ENCODE results near the gene OBP2B.
"Not testable (repeated sequence)": the region's sequence is repeated elsewhere in the genome, so short reads cannot be mapped to it uniquely, and the experiment has no call there.

The OBP2B gene

GRCh38 chr9:133208880-133209300, at the start of gene OBP2B:
Gene OBP2B, minus strand, starts transcription at chr9:133209250. Its CDS starts 51 bp downstream, at chr9:133209199.
- DNase-seq (ENCODE audit: low read depth in 1 of 2, low spot score in 1 of 2), result not testable (repeated sequence)

GRCh38 chr9:133258061-133259015, 49.3 kb upstream of the OBP2B start:
- DNase-seq (ENCODE audit: low read depth in 1 of 2, low spot score in 1 of 2), result no peak

- DNase-seq (ENCODE audit: low read depth in 1 of 2, low spot score in 1 of 2), result no peak
These were observed 48.5 kb upstream of the OBP2B start for GRCh38 chr9:133257465-133257956.

GRCh38 chr9:133256686-133257091, 47.6 kb upstream of the OBP2B start:
- no peak for DNase-seq (ENCODE audit: low read depth in 1 of 2, low spot score in 1 of 2)

- DNase-seq (ENCODE audit: low read depth in 1 of 2, low spot score in 1 of 2), result no peak
These were observed 47.0 kb upstream of the OBP2B start for GRCh38 chr9:133256136-133256461.

- DNase-seq (ENCODE audit: low read depth in 1 of 2, low spot score in 1 of 2), result no peak
These were observed 46.5 kb upstream of the OBP2B start for GRCh38 chr9:133255371-133256135.

- no peak for DNase-seq (ENCODE audit: low read depth in 1 of 2, low spot score in 1 of 2)
These were observed 45.4 kb upstream of the OBP2B start for GRCh38 chr9:133254471-133254870.

- no peak for DNase-seq (ENCODE audit: low read depth in 1 of 2, low spot score in 1 of 2)
These were observed 44.2 kb upstream of the OBP2B start for GRCh38 chr9:133253268-133253667.

GRCh38 chr9:133252301-133253020, 43.4 kb upstream of the OBP2B start:
- no peak for DNase-seq (ENCODE audit: low read depth in 1 of 2, low spot score in 1 of 2)

- DNase-seq (ENCODE audit: low read depth in 1 of 2, low spot score in 1 of 2), result no peak
These were observed 42.7 kb upstream of the OBP2B start for GRCh38 chr9:133251773-133252172.

GRCh38 chr9:133251221-133251620, 42.2 kb upstream of the OBP2B start:
- DNase-seq (ENCODE audit: low read depth in 1 of 2, low spot score in 1 of 2), result not testable (repeated sequence)

- no peak for DNase-seq (ENCODE audit: low read depth in 1 of 2, low spot score in 1 of 2)
These were observed 41.7 kb upstream of the OBP2B start for GRCh38 chr9:133250741-133251170.

GRCh38 chr9:133249337-133249736, 40.3 kb upstream of the OBP2B start:
- no peak for DNase-seq (ENCODE audit: low read depth in 1 of 2, low spot score in 1 of 2)

- no peak for DNase-seq (ENCODE audit: low read depth in 1 of 2, low spot score in 1 of 2)
These were observed 39.8 kb upstream of the OBP2B start for GRCh38 chr9:133248726-133249295.

GRCh38 chr9:133247632-133248031, 38.6 kb upstream of the OBP2B start:
- no peak for DNase-seq (ENCODE audit: low read depth in 1 of 2, low spot score in 1 of 2)

- DNase-seq (ENCODE audit: low read depth in 1 of 2, low spot score in 1 of 2), result no peak
These were observed 37.9 kb upstream of the OBP2B start for GRCh38 chr9:133246991-133247390.

- DNase-seq (ENCODE audit: low read depth in 1 of 2, low spot score in 1 of 2), result no peak
These were observed 37.5 kb upstream of the OBP2B start for GRCh38 chr9:133246562-133246961.

GRCh38 chr9:133242991-133243390, 33.9 kb upstream of the OBP2B start:
- no peak for DNase-seq (ENCODE audit: low read depth in 1 of 2, low spot score in 1 of 2)

- DNase-seq (ENCODE audit: low read depth in 1 of 2, low spot score in 1 of 2), result no peak
These were observed 33.2 kb upstream of the OBP2B start for GRCh38 chr9:133242241-133242640.

GRCh38 chr9:133239533-133240090, 30.6 kb upstream of the OBP2B start:
- DNase-seq (ENCODE audit: low read depth in 1 of 2, low spot score in 1 of 2), result no peak
